KBM-7 (cell line): ENCODE measurements around the gene THSD1.
"Not testable (repeated sequence)": the region's sequence is repeated elsewhere in the genome, so short reads cannot be mapped to it uniquely, and the experiment has no call there.

Source experiments
- DNase-seq: peaks from one replicate; pipeline ENCODE4 v3.0.0-alpha.2; 2015
- in situ Hi-C: fragments of 300-500 bp; cut with MboI; formaldehyde crosslinking; loops from 2 replicates; pipeline ENCODE4 v1.14.3; 2020; ENCODE audit warnings: low sequenced_read_pairs, low pct_unique_long_range_greater_than_20kb, mixed read lengths

Gene THSD1

DNA sequence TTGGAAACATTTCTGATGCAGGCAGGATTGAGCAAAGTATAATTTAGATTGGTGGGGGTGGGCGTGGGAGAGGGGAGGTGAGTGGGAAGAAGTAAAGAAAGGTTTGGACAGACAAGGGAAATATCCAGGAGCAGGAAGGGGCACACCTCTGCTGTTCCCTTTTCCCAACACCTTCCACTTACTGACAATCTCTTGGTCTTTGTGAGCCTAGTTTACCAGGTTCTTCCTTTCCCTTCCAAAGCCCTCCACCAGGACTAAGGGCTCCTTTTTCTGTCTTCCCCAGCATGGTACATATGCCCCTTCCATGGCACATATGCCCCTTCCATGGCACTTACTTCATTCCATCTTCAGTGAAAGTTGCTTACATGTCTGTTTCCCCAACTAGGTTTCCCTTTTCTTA is 6.2 kb upstream of the THSD1 start:
- in situ Hi-C loops: no loop called here
- DNase-seq: no peak

DNA sequence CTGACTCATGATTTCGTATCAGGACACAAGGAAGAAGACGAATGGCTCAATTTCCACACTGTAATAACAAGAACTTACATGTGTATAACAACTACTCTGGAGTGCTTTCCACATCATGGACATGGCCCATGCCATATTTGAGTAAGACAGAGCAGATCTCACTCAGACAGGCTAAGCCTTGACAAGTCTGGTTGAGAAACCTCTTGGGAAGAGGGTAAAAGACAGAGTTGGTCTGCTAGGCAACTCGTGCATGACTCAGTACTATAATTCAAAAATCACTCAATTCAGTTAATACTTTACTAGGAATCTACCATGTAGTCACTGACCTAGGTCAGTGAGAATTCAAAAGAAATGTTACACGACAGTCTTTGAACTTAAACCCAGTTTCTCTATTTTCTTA is 5.7 kb upstream of the THSD1 start:
- DNase-seq: no peak
- in situ Hi-C loops: no loop called here

DNA sequence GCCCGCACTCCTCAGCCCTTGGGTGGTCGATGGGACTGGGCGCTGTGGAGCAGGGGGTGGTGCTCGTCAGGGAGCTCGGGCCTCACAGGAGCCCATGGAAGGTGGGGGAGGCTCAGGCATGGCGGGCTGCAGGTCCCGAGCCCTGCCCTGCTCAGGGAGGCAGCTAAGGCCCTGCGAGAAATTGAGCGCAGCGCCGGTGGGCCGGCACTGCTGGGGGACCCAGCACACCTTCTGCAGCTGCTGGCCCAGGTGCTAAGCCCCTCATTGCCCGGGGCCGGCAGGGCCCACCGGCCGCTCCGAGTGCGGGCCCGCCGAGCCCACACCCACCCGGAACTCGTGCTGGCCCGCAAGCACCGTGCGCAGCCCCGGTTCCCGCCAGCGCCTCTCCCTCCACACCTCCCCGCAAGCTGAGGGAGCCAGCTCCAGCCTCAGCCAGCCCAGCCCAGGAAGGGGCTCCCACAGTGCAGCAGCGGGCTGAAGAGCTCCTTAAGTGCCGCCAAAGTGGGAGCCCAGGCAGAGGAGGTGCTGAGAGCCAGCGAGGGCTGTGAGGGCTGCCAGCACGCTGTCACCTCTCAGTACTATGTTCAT is 2.2 kb upstream of the THSD1 start:
- DNase-seq, in situ Hi-C loops: not testable (repeated sequence)

DNA sequence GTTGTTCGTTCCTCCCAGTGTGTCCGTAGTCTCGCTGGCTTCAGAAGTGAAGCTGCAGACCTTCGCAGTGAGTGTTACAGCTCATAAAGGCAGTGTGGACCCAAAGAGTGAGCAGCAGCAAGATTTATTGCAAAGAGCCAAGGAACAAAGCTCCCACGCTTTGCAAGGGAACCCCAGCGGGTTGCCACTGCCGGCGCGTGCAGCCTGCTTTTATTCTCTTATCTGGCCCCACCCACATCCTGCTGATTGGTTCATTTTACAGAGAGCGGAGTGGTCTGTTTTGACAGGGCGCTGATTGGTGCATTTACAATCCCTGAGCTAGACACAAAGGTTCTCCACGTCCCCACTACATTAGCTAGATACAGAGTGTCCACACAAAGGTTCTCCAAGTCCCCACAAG is 1.5 kb upstream of the THSD1 start:
- in situ Hi-C loops: not testable (repeated sequence)

DNA sequence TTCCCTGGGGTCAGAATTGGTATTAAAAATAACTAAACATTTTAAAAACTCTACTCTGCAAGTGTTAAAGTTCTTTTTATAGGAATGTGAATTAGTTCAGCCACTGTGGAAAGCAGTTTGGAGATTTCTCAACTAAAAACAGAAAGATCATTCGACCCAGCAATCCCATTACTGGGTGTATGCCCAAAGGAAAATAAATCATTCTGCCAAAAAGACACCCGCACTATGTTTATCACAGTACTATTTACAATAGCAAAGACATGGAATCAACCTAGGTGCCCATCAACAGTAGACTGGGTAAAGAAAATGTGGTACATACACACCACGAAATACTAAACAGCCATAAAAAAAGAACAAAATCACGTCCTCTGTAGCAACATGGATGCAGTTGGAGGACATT is 657 bp upstream of the THSD1 start:
- in situ Hi-C loops: no loop called here
- no peak for DNase-seq

More for the DNA sequence above, 1.5 kb upstream of the THSD1 start:
- DNase-seq: not testable (repeated sequence)

DNA sequence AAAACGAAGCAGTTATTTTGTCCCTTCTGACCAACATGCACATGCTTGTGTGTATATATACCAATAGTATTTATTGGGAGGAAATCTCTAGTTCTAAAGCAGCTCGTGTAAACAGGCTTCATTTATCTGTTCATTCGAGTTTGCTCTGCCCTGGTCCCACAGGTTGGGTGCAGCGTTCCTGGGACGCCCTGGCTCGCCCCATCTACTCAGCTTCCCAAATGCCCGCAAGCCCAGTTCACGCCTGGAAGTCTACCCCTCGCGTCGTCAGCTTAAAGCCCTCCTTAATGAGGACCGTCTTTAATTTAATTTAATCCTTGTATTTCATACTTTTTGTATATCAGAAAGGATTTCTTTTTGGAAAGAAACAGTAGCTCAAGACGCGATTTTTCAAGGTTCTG is 604 bp downstream of the THSD1 start:
- in situ Hi-C loops: no loop called here
- no peak for DNase-seq

DNA sequence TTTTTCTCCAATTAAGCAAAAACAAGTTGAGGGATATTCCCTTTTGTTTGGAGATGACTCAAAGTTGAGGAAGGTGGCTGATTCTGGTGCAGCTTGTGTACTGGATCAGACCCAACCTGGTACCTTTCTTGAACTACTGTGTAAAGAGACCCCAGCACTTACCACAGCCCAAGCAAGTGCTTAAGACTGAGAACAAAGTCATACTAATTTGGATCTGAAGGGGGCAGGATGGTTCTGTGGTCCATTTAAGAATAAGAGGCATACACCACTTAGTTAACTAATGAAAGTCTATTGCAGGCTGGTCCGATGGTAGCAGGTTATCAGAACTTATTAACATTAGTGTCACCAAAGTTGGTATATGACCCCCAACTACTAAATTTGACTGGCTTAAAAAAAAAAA is 6.3 kb downstream of the THSD1 start:
- DNase-seq: no peak
- in situ Hi-C loops: no loop called here

DNA sequence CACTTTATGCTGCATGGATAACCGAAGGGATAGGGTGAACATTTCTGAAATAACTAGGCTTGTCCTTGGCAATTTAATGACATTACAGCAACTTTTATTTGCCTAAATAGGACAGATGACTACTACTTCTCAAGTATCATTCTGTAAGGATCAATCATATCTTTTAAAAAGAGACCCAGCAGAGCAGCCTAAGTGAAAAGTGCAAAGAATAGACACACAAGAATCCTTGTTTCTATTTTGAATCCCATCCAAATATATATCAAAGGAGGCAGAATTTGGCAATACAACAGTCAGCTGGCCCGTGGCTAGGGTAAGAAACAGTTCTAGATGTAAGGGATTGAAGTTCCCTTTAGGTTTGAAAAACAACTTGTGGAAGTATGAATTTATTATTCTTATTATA is 6.9 kb downstream of the THSD1 start:
- in situ Hi-C loops: no loop called here
- no peak for DNase-seq

DNA sequence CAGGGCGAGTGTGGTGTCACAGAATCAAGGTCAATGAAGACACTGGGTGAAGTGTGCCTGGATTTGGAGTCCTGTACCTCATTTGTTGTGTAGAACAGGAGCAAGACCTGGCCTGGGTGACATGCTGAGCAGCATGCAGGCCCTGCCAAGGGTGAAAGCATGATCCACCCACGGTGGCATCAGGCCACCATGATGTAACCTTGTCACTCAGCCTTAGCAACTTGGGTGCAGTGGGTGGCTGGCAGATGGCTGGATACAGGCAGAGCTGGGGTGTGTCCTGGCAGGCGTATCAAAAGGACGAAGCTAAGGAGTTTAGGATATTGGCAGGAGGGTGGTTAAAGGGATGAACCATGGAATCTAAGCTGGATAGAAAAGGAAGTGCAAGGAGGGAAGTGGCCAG is 10.3 kb downstream of the THSD1 start:
- DNase-seq: no peak
- in situ Hi-C loops: no loop called here

DNA sequence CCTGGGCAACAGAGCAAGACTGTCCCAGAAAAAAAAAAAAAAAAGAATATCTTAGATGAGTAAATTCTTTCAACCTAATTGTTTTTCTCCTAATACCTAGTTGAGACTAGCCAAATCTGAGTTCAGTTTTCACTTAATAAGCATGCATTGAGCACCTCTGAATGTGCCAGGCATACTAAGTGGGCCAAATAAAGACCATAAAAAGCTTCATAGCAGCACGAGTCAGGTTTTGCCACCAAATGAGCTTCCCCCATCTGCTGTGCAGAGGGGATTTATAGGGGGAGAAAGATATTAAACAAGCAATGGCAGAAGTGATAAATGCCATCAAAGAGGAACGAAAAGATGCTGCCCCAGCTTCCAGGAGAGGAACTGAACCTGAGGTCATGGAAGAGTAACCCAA is 11.4 kb downstream of the THSD1 start:
- DNase-seq: no peak
- in situ Hi-C loops: no loop called here

DNA sequence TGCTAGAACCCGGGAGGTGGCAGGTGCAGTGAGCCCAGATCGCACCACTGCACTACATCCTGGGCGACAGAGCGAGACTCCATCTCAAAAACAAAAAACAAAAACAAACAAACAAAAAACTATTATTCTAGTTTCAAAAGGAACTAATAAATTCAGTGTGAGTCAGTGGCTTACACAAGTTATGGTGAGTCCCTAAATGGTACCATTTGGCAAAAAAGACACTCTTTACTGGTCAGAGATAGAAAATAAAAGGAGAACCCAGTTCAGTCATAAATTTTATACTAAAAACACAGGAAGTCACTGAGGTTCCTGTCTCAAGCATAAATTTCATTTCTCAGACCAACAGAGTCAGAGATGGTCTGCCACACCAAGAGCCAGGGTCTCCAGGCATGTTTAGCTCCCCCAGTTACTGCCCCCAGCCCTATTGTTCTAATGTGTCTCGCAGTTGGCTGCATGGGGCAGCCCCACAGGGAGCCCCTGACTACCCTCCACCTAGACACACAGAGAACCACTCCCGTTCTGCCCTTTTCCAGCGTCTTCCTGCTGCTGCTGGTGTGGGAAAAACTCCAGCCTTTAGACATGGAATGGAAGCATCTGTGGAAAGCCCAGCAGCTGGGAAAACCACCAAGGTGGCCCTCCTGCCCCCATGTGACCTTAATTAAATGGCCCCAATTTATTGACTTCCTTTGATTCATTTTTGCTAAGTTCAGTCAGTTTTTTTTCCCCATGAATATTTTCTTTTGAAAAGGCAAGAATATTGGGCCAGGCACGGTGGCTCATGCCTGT is 12.2 kb downstream of the THSD1 start:
- in situ Hi-C loops: no loop called here

DNA sequence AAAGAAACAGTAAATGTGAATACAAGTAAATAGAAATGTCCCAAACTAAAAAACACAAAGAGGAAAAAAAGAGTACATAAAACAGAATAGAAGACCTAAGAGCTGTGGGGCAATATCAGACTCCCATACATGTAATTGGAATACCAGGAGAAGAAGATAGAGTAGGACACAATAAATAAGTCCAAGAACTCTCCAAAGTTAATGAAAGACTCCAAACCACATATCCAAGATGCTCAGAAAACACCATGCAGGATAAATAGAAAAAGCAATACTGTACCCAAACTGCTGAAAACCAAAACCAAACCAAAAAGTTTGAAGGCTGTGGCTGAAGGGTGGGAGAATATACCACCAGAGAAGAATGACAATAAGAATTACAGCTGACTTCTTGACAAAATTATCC is 18.3 kb downstream of the THSD1 start:
- DNase-seq: no peak
- in situ Hi-C loops: no loop called here

More for the DNA sequence above, 12.2 kb downstream of the THSD1 start:
- DNase-seq: no peak

DNA sequence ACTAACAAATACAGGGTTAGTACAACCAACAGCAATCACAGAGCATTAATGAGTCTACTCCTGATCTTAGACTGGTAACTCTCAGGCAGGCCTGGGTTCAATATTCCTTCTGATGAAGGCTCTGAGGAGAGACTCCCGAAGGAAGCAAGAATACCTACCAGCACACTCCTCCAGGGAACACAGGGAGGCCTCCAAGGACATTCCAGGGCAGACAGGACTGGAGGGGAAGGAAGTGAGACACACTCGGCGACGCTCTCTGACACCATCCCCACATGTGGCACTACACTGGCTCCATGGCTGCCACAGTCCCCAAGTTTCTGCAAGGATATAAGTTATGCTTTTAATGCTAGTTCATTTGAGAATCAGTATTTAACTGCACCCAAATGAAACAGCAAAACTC is 20.1 kb downstream of the THSD1 start:
- DNase-seq: no peak
- in situ Hi-C loops: no loop called here

DNA sequence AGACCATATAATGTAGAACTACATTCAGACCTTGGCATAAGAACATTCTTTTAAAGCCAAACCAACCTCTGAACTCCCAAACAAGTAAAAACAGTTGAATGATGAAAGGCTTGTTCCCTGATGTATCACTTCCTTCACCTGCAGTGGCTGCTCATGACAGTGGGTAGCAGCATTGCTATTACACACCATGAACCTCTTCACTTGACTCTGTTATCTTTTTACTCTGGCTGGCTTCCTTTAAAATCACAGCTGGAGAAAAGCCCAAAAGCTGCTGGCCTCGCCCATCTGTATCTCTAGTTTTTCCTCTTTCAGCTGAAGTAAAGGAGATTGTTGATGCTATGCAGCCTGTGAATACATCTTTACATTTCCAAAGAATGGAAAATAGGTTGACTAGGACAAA is 22.6 kb downstream of the THSD1 start:
- no peak for DNase-seq
- in situ Hi-C loops: no loop called here

DNA sequence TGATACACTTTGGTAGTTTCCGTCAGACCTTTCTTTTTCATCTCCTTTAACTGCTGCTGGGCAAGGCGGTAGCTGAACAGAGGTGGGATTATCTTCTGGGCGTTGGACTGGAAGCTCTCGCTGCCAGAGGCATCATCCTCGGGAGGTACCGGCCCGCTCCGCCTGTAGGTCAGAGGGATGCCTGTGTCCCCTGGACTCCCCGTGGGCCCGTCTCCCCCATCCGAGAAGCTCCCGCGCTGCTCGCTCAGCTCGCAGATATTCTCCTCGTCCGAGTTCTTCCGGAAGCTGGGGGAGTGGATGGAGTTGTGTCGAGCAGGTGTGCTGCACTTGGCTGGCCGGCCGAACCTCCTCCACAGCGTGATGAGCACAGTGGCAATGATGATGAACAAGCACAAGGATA is 27.7 kb downstream of the THSD1 start:
- in situ Hi-C loops: no loop called here
- DNase-seq: no peak

DNA sequence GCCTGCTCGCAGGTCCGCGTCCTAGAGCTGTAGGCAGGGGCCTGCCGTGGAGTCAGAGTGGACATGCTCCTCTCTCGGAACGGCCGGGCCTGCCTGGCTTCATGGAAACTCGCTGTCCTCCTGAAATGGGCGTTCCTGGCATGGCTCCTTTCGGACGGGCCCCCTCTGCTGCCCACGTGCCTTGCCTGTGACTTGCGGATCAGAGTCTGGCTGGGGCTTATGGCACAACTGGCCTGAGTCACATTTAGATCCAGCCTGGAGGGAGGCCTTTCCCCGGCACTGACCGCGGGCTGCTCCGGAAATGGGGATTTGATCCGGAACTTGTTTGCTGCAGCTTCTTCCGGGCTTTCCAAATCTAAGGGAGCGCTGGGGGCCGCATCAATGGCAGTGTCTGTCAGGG is 28.1 kb downstream of the THSD1 start:
- DNase-seq: no peak
- in situ Hi-C loops: no loop called here

DNA sequence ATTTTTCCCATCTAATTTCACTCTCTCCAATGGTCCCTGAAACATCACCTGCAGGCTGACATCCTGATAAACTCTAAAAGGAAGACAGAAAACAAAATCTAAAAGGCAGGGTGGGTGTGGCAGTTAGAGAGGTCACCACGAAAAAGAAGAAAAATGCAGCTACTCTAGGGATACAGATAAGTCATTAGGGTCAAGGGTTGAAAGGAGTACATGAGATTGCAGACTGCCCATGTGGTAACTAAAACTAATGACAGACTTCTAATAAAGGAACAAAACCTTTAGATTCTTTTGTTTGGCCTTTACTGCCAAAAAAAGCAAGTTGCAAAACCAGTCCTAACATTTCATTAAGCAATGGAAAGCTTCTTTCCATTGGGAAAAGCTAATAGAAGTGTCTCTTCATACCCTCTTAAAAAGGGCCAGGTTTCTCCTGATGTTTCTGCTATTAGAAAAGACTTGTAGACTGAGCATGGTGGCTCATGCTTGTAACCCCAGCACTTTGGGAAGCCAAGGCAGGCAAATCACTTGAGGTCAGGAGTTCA is 31.0 kb downstream of the THSD1 start:
- in situ Hi-C loops: no loop called here
- DNase-seq: no peak

DNA sequence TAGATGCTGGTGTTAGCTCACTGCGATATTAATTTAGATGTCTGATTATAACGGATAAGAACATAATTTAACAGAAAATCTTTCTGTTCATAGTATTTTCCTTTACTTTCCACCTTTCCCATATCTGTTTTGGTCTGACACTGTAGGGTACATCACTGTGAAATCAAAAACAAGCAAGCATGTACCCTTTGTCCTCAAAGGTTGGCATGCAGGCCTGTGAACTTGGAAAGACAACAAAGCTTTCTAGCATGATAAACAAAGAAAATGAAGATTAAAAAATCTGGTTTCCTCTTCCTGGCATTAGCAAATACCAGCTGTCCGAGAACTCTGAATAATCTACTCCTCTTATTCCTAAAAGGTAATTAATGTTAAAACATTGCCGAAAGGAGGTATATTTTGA is 31.6 kb downstream of the THSD1 start:
- DNase-seq: no peak
- in situ Hi-C loops: no loop called here

DNA sequence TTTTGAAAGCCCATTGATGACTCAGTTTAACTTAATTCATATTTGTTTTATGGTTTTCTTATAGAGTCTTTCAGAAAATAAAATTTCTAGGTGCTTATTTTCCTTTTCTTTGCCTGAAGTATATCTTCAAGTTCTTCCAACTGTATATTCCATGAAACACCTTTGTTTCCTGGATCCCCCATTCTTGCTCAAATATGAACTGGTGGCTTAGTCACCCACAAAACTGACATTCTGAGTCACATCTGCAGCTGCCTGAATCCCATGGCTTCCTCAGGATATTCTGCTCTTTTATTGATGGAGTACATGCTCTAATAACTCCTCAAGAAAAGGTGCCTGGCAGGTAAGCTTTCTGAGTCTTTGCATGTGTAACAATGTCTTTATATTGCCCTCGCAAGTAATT is 32.7 kb downstream of the THSD1 start:
- DNase-seq, in situ Hi-C loops: not testable (repeated sequence)

DNA sequence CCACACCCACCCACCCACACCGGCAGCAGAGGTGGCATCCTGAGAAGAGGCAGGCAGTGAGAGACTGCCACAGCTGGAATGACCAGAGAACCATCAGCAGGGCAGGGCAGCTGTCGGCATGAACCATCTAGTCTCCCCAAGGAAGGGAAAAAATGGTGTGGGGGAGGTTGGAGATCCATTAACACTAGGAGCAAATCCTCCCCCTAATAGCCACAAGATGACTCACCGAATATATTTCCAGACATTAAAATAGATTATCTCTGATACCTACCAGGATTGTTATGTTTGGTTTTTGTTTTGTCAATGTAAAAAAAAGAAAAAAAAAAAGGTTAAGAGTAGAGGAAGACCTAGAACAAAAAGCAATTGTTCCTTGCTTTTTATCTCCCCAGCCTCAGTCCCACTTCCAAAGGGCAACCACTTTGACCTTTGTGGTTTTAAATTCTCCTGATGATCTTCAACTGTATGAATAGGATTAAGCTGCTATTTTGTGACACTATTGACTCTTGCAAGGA is 34.2 kb downstream of the THSD1 start:
- peak; percentile 2 for DNase-seq
- in situ Hi-C loops: no loop called here

DNA sequence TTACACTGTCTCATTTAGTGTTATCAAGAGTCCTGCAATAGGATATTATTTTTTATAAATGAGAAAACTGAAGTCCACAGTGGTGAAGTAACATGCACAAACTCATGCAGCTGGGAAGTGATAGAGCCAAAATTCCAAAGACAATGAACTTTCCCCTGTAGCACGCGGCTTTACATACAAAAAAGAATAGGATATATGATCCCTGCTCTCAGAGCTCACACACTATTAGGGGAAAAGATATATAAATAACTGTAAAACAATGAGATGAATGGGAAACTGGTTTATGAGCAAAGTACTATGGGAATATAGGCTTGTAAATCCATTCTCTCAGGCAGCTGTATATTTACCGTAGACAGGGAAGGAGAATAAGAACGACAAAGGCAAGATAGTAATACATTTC is 39.7 kb downstream of the THSD1 start:
- in situ Hi-C loops: no loop called here
- DNase-seq: no peak
